Measurements from ENCODE around the gene MUC5B.

GRCh38 chr11:1272531-1272930, 49.7 kb downstream of the MUC5B start:
- TF ChIP-seq CTCF (IDR thresholded peaks at IDR 0.05), result no peak
- TF ChIP-seq POLR2A (IDR thresholded peaks at IDR 0.05), result no peak

Data from testis (tissue), 2 donors.